HG02840 (cell line): ENCODE data around the gene AGER.

Experiments
- ATAC-seq: cut with Tn5 transposase; IDR thresholded peaks from one replicate; pipeline ENCODE4 v1.9.1; 2021; ENCODE audit warnings: mild to moderate bottlenecking, moderate library complexity, moderate number of reproducible peaks; ENCODE audit not compliant: unreplicated experiment, low FRiP score

Gene AGER

DNA sequence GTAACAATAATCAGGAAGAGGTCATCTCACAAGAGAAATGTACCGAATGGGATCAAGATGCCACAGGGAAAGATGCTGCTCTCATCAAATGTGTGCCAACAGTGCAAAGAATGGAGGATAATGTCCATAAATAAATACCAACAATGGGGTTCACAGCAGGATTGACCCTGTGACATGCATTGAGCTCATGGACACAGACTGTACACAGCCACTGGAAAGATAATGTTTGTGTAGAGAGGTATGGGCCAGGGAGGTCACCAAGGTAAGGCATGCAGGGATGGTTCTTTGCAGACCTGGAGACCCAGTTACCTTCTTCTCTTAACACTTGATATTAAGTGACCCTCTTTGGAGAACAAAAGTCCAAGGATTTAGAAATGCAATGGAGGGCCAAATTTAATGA lies 9.6 kb downstream of the AGER start:
- ATAC-seq = no peak

DNA sequence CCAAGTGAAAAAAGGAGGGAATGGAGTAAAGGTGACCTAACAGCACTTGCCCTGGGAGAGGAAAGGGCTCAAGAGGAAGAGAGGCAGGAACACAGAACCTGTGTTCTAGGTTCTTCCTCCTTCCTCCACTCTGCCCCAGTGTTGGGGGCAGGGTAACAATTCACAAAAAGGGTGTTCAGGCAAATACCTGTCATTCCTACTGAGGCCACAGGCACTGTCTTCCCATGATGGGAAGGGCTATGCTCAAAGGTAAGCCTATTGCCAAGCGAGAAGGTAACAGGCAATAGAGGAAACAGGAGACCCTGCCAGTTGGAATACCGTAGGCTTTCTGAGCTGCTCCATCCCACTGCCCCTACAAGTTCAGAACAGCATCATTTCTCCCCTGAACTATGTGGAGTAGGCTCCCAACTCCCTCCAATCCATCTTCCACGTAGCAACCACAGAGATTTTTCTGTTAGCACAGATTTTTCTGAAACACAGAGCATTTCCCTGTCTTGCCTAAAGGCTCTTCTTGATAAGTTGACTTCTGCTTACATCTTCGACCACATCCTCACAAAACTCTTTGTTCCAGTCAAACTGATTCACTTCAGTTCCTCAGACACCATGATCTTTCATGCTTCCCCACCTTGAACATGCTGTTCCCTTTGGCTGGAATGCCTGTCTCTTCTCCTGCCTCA lies 10.9 kb downstream of the AGER start:
- ATAC-seq = no peak

DNA sequence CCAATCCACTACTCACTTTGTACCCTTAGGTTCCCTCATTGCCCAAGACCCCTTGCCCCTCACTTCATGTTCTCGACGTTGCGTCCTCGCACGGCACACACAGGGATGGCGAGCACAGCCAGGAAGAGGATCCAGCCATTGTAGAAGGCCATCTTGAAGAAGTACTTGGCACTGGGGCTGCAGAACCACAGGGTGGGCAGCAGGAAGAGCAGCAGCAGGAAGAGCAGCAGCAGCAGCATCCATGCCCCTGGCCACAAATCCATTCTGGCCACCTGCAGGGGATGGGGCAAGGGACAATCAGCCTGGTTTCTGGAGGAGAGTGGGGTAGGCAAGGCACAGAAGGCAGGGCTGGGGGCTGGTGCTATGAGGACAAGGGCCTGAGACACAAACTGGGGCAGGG lies 12.8 kb downstream of the AGER start:
- no peak for ATAC-seq

DNA sequence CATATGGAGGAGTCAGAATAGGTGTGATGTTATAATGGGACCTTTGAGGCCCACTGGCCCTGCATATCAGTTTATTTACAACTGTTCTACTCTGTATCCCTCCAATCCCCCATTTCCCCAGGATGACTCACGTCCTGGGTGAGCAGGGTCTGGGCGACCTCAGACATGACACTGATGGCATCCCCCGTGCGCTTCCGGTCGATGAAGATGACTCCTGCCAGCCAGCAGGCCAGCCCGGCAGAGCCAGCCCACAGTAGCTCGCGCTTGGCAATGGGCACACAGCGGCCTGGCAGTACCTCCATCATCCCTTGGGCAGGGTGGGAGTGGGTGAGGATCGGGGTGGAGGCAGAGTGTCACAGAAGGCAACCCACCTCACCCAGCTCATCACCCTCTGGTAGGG lies 13.8 kb downstream of the AGER start:
- ATAC-seq = no peak

DNA sequence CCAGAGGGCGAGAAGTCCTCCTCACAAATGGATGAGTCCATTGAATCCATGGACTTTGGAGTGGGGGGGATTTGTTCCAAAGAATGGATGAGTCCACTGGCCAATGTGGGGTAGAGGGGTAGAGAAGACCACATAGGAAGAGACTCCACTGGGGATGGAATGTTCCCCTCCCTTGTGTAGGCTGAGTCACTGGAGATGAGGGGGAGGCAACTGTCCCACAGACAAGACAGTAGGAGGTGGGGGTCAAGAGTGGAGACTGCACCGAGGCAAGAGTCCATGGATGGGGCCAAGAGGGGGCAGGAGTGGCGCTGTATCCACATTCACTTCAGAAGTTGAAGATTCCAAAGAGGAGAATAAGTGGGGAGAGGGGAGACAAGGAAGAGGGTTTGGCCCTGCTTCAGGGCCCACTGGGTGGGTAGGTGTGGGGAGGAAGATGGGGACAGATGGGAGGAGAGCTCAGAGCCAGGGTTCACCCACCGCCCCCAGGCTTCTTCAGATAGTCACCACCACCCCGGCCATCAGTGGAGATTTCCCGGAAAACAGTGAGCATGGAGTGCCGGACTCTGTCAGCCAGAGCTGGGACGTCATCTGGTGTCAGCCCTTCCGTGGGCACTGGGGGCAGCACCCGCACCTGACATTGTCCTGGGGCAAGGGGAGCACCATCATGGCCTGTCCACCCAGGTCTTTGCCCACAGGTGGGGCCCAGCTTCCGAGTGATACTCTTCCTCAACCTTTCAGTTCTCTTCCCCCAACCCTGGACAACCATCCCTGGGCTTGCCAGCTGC lies 15.1 kb downstream of the AGER start:
- ATAC-seq = no peak

DNA sequence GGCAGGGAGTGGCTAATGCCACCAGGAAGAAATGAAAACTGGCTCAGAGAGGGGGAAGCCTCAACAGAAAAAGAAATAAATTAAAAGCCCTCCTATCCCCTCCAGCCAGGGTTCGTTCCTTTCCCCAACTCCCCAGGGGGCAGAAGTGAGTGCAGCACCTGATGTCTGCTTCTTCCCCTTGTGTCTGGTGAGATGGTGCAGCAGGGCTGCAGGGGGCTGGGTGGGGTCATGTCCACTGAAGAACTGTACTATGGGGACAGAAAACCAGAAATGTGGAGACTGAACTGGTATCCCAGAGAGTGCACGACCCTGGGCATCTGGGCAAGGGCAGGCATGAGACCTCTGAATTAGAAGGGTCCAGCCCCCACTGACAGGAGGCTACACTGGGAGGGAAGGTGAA lies 15.7 kb downstream of the AGER start:
- ATAC-seq = no peak

DNA sequence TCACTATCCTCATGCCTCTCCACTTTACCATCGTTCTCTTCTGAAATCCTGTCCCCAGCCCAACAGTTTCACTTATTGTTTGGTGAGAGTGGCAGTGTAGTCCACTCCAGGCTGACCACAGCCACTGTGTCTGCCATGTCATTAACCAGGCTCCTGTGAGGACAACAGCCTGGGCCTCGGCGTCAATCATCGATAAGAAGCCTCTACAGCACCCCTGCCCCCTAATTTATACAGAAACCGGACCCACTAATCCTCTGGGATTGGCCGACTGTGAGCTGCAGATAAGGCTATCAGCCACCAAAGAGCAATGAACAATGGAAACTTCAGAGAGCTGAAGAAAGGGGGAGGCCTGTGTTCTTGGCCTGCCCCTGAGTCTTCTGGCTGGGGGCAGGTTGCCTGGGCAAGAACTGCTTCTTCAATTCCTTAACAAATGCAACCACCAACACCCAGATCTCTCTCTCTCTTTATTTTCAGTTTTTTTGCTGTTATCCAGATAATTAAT lies 16.2 kb downstream of the AGER start:
- no peak for ATAC-seq

DNA sequence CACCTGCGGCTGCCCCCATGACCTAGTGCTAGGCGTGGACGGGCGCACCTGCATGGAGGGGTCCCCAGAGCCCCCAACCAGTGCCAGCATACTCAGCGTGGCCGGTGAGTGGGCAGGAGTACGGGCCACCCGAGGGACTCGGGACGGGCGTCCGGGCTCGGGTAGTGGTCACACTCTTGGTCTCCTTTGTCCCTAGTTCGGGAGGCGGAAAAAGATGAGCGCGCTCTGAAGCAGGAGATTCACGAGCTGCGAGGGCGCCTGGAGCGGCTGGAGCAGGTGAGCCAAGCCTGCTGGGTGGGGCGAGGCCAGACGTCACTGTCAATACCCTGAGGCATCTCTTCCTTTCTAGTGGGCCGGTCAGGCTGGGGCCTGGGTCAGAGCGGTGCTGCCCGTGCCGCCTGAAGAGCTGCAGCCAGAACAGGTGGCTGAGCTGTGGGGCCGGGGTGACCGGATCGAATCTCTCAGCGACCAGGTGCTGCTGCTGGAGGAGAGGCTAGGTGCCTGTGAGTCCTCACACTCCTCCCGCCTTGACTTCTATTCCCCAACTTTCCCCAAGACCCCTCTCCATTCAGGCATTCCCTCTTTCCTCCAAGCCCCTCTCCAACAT lies 16.8 kb downstream of the AGER start:
- ATAC-seq = no peak

DNA sequence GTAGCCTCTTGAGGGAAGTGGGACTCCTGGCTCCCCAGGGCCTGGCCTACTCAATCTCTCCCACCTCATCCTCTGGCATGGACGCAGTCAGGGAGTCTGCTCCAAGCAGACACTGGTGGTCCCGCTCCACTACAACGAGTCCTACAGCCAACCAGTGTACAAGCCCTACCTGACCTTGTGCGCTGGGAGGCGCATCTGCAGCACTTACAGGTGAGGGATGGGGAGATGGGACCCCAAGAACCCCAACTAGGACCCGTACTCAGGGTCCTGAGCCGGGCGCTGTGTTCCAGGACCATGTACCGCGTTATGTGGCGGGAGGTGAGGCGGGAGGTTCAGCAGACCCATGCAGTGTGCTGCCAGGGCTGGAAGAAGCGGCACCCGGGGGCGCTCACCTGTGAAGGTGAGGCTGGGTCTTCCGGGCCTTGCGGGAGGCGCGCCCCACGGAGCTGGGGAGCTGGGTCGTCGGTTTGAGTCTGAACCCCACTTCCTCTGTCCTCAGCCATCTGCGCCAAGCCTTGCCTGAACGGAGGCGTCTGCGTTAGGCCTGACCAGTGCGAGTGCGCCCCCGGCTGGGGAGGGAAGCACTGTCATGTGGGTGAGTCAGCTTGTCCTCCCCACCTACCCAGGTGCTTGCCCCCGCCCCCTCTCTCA lies 17.5 kb downstream of the AGER start:
- no peak for ATAC-seq

DNA sequence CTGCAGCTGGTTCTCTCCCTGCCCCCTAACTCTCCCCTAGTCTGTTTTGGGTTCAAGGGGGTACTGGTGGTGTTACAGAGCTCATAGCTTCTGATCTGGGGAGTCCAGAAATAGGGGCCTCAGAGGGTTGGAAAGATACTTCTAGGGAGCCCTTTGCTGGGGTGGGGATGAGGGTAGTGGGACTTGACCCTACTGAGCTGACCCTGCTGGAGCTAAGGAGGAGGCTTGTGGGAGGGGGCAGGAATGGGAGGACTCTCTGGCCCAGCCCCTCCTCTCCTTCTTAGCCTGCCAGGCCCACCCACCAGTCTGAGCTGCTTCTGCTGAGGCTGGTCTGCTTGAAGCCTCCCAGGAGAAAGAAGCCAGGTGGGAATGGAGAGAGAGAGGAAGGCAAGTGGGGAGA lies 19.8 kb downstream of the AGER start, which contains the start of gene EGFL8:
Gene EGFL8 (plus strand): TSS at position 301 of the 400 bp plus-strand sequence. CDS start 1,571 bp downstream, outside the sequence.
- no peak for ATAC-seq

DNA sequence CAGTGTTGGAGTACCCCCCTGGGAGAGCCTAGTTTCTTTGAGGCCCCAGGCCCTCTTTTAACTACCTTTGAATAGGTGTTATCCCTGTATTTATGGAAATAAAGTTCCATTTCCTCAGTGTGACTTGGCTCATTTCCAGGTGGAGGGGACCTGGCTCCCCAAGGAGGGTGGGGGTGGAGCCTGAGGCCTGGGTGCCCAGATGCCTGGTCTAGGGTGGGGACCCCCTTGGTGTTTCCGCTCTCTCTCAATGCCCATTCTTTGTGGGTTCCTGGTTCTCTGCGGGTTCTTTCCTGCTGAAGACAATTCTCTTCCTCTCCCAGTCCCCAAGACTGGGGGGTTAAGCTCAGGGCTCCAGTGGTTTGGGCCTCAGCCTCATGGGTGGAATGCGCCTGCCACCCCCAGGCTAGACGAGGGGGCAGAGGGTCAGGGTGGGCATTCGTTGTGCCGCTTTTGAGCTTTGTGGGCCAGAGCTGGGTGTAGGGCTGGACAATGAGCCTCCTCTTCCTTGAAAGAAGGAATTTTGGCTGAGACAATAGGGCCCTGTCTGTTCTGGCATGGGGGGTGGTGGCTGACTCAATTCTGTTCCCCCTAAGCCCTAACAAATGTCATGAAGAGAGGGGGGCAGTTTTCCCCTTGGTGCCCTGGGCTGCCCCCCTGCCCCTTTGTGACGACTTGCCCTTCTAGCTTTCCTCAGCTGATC lies 20.3 kb downstream of the AGER start:
- no peak for ATAC-seq

DNA sequence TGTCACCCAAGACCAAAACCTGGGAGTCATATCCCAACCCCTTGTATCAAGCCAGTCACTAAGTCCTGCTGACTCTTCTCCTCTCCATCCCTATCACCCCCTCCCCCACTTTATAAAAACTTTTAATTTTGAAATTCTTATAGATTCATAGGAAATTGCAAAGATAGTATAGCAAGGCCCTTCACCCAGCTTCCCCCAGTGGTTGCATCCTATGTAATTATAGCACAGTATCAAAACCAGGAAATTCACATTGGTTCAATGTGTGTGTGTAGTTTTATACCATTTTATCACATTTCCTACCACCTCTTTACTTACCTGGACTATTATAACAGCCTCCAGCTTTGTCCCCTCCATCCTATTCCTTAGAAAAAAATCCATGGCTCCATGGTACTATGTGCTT lies 26.0 kb downstream of the AGER start:
- ATAC-seq = no peak

DNA sequence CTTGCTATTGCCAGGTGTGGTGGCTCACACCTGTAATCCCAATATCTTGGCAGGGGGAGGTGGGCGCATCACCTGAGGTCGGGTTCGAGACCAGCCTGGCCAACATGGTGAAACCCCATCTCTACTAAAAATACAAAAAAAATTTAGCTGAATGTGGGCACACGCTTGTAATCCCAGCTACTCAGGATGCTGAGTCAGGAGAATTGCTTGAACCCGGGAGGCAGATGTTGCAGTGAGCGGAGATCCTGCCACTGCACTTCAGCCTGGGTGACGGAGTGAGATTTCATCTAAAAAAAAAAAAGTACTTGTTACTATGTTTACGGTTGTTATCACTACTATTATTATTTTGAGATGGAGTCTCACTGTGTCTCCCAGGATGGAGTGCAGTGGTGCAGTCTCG lies 27.2 kb downstream of the AGER start:
- no peak for ATAC-seq

DNA sequence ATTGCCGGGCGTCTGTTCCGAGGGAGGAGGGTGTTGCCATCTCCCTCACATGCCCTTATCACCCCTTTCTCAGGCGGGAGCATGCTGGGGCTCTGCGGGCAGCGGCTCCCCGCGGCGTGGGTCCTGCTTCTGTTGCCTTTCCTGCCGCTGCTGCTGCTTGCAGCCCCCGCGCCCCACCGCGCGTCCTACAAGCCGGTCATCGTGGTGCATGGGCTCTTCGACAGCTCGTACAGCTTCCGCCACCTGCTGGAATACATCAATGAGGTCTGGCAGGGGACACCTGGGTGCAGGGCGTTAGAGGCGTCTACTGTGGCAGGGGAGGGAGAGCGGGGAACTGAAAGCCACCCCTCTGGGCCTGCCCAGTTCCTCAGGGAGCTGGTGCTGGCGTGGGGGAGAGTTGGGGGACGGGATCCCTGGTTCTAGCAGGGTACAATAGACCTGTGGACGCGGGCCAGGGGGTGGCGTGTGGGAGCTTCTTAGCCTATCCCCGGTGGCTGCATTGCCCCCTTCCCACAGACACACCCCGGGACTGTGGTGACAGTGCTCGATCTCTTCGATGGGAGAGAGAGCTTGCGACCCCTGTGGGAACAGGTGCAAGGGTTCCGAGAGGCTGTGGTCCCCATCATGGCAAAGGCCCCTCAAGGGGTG lies 29.4 kb downstream of the AGER start:
- ATAC-seq = no peak

DNA sequence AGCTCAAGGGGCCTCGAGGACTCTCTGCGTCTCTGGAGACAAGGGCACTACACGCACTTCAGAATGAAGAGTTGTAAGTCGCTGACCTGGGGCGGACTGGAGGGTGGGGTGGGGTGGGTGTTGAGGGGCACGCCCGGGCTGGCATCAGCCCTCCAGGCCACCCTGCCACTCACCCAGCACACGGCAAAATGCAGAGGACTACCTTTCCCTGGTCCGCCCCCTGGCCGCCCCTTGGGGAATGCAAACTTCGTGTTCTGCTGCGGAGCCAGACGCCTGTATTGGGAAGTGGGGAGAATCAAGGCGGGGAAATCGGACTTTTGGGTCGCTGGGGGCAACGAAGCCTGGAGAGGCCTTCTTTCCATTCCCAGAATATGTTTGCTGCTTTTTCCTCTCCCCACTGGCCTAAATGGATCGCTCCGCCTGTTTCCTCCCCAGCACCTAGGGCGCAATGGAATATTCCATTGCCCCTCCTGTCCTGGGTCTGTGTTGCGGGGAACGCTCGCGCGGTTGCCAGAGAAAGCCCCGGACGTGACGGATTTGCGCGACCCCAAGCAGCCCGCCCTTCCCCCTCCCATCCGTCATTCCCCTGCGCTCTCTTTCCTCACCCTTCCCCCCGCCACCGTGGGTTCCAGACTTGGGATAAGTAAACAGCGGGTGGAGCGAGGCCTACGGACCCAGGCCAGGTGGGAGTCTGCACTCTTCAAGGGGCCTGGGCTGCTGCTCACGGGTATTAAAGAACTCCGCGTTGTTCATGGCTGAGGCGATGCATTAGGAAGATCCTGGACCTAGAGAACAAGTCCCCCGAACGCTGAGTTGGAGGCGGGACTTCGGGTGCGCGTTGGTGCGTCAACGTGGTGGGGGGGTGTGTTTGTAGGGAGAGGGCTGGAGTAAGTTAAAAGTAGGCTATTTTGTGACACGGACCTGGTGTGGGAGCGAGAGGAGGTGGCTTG lies 30.2 kb downstream of the AGER start, which contains the start of gene PPT2:
Gene PPT2 (plus strand): TSS at position 578 of the 950 bp plus-strand sequence. CDS start 454 bp downstream, outside the sequence.
- ATAC-seq = no peak

DNA sequence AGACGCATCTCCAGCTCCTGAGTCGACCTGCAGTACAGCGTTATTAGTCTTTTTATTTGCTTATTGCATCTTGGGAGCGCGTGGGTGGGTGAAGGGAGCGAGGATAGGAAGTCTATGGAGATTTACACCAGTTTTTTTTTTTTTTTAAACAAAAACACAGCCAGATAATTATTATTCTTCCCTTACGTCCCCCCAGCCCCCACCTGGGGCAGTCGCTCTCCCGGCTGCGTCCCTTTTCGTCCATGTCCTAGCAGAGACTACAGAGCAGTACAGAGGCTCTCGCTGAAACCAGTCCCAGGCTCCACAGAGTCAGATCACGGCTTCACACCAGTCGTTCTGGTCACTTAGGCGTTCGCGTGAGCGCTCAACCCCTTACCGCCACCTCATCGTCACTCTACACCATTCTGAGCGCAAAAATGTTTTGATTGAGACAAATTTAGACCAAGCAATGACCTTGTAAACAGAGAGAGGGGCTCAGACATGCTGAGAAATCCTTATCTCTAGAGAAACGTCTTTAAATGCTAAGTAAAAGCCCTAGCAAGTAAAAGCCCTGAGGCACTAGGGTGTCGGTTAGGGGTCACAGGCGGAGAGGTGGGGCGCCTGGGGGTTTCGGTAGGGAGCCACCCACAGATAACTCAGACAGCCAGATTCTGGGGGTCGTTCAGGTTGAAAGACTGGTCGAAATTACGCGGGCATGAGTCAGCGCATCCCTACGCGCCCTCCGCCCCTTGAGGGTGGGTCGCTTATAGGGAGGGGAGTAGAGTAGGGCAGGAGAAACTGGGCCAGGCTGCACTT lies 31.1 kb downstream of the AGER start:
- no peak for ATAC-seq

DNA sequence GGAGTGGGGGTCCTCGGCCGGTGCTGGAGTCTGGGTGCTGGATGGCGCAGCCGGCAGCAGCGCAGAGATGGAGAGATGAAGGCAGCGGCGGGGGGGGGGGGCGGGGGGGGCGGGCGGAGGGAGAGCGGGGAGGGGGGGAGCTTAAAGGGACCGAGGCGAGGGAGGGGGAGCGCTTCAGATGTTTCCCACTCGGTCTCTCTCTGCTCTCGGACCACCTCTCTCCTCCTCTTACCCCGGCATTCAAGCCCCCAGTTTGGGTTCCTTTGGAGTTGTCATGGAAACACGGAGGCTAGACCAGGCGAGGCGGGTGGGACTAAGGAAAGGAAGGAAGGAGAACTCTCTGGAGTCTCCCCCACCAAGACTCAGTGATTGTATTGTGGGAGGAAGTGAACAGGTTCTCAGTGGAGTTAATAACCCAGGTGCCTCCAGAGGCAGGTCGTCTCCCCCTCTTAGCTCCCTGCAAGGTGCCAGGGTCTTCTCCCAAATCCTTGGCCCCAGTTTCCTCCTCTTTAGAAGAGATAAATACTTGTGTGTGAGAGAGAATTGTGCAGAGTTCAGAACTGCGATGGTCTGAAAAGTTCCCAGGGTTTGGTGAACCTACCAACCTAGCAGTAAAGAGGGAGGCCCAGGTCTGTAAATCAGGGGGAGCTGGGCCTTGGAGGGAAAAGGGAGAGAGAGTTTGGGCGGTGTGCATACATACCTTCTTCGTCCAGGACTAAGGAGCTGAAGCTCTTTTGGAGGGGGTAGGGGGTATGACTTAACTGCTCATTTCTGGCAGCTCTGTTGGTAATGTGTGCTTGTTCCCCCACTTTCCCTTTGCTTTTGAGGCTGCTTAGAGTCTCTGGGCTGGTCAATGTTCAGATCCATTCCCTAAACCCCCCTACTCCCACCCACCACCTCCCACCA lies 31.9 kb downstream of the AGER start, which contains the start of gene PRRT1:
Gene PRRT1 (minus strand): TSS at position 77 of the 906 bp plus-strand sequence. CDS start 112 bp downstream, outside the sequence.
- ATAC-seq = no peak
